ENCODE results near the gene SYT12. TPM values are rescaled to one million over a fixed set of nuclear protein-coding genes. Genes with fewer than 3 reads are reported as not detected.

The SYT12 gene
- total RNA-seq, 2 donors from 2014 or later = 0.91 to 1.1 TPM

- H3K4me1 ChIP-seq (ENCODE audit: control insufficient read depth, insufficient read depth, low read length) = no peaks in the 10 kb centered on the region
- H3K27ac ChIP-seq (ENCODE audit: low read depth, low read length) = no peak overlapping the region
- Mint-ChIP-seq H3K9me3 (no peaks in the 10 kb centered on the region), H3K27ac (no peak overlapping the region), H3K4me3 (no peak overlapping the region), H3K27me3 (ENCODE audit: insufficient read depth) (no peaks in the 10 kb centered on the region), H3K4me1 (no peaks in the 10 kb centered on the region), H3K36me3 (ENCODE audit: low read depth) (no peaks in the 10 kb centered on the region)
- peak; percentile 72 for DNase-seq
- H3K9me3 ChIP-seq (ENCODE audit: control insufficient read depth, low read length) = no peaks in the 10 kb centered on the region
- TF ChIP-seq CTCF (conservative IDR thresholded peaks at IDR 0.05) = no peak
- WGBS, 2 experiments (ENCODE audit: insufficient coverage in 1 of 2, insufficient read length in 1 of 2) = 84 to 85% methylated on average over 19 to 23 of the region's 23 CpGs
- H3K27me3 ChIP-seq (ENCODE audit: control insufficient read depth, insufficient read depth, low read length, poor library complexity, severe bottlenecking) = no peaks in the 10 kb centered on the region
- H3K9ac ChIP-seq (ENCODE audit: extremely low read depth, low read length, poor library complexity, severe bottlenecking) = no peak overlapping the region
- no peak overlapping the region for H3K4me3 ChIP-seq (ENCODE audit: low read length)
- H3K36me3 ChIP-seq (ENCODE audit: control insufficient read depth, insufficient read depth, low read length) = no peaks in the 10 kb centered on the region
Observed at GRCh38 chr11:67031791-67032561, 9.0 kb downstream of the SYT12 start.

- peak; percentile 30 for DNase-seq
- H3K27ac Mint-ChIP-seq = no peak overlapping the region
- no peaks in the 10 kb centered on the region for H3K27me3 Mint-ChIP-seq (ENCODE audit: insufficient read depth)
- 80 to 89% methylated on average over 2 to 12 of the region's 12 CpGs for WGBS, 2 experiments (ENCODE audit: insufficient coverage in 1 of 2, insufficient read length in 1 of 2)
- Histone ChIP-seq H3K4me1 (ENCODE audit: control insufficient read depth, insufficient read depth, low read length) (no peaks in the 10 kb centered on the region), H3K9me3 (ENCODE audit: control insufficient read depth, low read length) (no peaks in the 10 kb centered on the region), H3K9ac (ENCODE audit: extremely low read depth, low read length, poor library complexity, severe bottlenecking) (no peak overlapping the region), H3K27ac (ENCODE audit: low read depth, low read length) (no peak overlapping the region), H3K27me3 (ENCODE audit: control insufficient read depth, insufficient read depth, low read length, poor library complexity, severe bottlenecking) (no peaks in the 10 kb centered on the region), H3K4me3 (ENCODE audit: low read length) (no peak overlapping the region), H3K36me3 (ENCODE audit: control insufficient read depth, insufficient read depth, low read length) (no peaks in the 10 kb centered on the region)
- H3K36me3 Mint-ChIP-seq (ENCODE audit: low read depth) = no peaks in the 10 kb centered on the region
- H3K9me3 Mint-ChIP-seq = no peaks in the 10 kb centered on the region
- TF ChIP-seq CTCF (conservative IDR thresholded peaks at IDR 0.05) = no peak
- no peak overlapping the region for H3K4me3 Mint-ChIP-seq
- H3K4me1 Mint-ChIP-seq = no peaks in the 10 kb centered on the region
Observed at GRCh38 chr11:67032830-67033551, 10.1 kb downstream of the SYT12 start.

GRCh38 chr11:67033661-67034166 is 10.8 kb downstream of the SYT12 start:
- H3K36me3 ChIP-seq (ENCODE audit: control insufficient read depth, insufficient read depth, low read length) = no peaks in the 10 kb centered on the region
- H3K9me3 ChIP-seq (ENCODE audit: control insufficient read depth, low read length) = no peaks in the 10 kb centered on the region
- Mint-ChIP-seq H3K27me3 (ENCODE audit: insufficient read depth) (no peaks in the 10 kb centered on the region), H3K4me3 (no peak overlapping the region), H3K4me1 (no peaks in the 10 kb centered on the region), H3K36me3 (ENCODE audit: low read depth) (no peaks in the 10 kb centered on the region), H3K9me3 (no peaks in the 10 kb centered on the region), H3K27ac (no peak overlapping the region)
- no peaks in the 10 kb centered on the region for H3K4me1 ChIP-seq (ENCODE audit: control insufficient read depth, insufficient read depth, low read length)
- no peak overlapping the region for H3K27ac ChIP-seq (ENCODE audit: low read depth, low read length)
- 82 to 84% methylated on average over 8 of the region's 8 CpGs for WGBS, 2 experiments (ENCODE audit: insufficient coverage in 1 of 2, insufficient read length in 1 of 2)
- no peak for TF ChIP-seq CTCF (conservative IDR thresholded peaks at IDR 0.05)
- no peak overlapping the region for H3K4me3 ChIP-seq (ENCODE audit: low read length)
- peak; percentile 24 for DNase-seq
- H3K9ac ChIP-seq (ENCODE audit: extremely low read depth, low read length, poor library complexity, severe bottlenecking) = no peak overlapping the region
- H3K27me3 ChIP-seq (ENCODE audit: control insufficient read depth, insufficient read depth, low read length, poor library complexity, severe bottlenecking) = no peaks in the 10 kb centered on the region

Measured in endodermal cell (in vitro differentiated cells).